ENCODE results near the gene PNRC2. TPM values are rescaled to one million over a fixed set of nuclear protein-coding genes. Genes with fewer than 3 reads are reported as not detected.
A peak's percentile ranks its signal among the peaks of the same experiment; 100 is the strongest.
"Not testable (repeated sequence)": the region's sequence is repeated elsewhere in the genome, so short reads cannot be mapped to it uniquely, and the experiment has no call there.

Gene PNRC2

GRCh38 chr1:24012878-24013277 lies 53.2 kb downstream of the PNRC2 start:
- 88% methylated on average over 8 of the region's 8 CpGs for WGBS
- H3K4ac ChIP-seq (ENCODE audit: low read depth in 1 of 2, low read length in 2 of 2): peak overlapping the region in 1 of 2 experiments; percentile 44

More at GRCh38 chr1:24012878-24013277, 53.2 kb downstream of the PNRC2 start:
- H3K14ac ChIP-seq (ENCODE audit: low read length in 2 of 2); H3K27ac ChIP-seq (ENCODE audit: low read length, poor library complexity, severe bottlenecking); H3K79me1 ChIP-seq (replicated peaks; ENCODE audit: low read length, poor library complexity, severe bottlenecking); H2BK15ac ChIP-seq (ENCODE audit: low read depth, poor library complexity, severe bottlenecking); DNase-seq; H2BK5ac ChIP-seq (ENCODE audit: low read depth, low read length, poor library complexity, severe bottlenecking); H4K91ac ChIP-seq (ENCODE audit: low read length); H3K9ac ChIP-seq (ENCODE audit: low read length); H2BK120ac ChIP-seq (ENCODE audit: low read depth, low read length); H3K4me3 ChIP-seq (ENCODE audit: insufficient read depth in 1 of 2, low read depth in 1 of 2, low read length in 2 of 2); H3K27me3 ChIP-seq (ENCODE audit: control insufficient read depth in 1 of 2, insufficient read depth in 1 of 2, low read length in 2 of 2); H3K9me3 ChIP-seq (ENCODE audit: control insufficient read depth, low read length); H2AK5ac ChIP-seq (ENCODE audit: low read length, severe bottlenecking); H3K36me3 ChIP-seq (ENCODE audit: control insufficient read depth in 1 of 2, insufficient read depth in 2 of 2, low read depth in 1 of 2, low read length in 2 of 2); H2AFZ ChIP-seq (ENCODE audit: low read depth, low read length); H4K8ac ChIP-seq (ENCODE audit: low read length); H3K4me2 ChIP-seq (ENCODE audit: low read length, poor library complexity, severe bottlenecking); H3K23ac ChIP-seq (ENCODE audit: low read length in 2 of 2): not testable (repeated sequence)
- peak overlapping the region in 1 of 2 experiments; percentile 58 for H3K18ac ChIP-seq (ENCODE audit: low read depth in 1 of 2, low read length in 2 of 2)
- H3K4me1 ChIP-seq (ENCODE audit: control insufficient read depth, insufficient read depth, low read depth, low read length): peaks cover 13% of the 10 kb centered on the region
- peak overlapping the region in 1 of 2 experiments; percentile 88 for H2BK12ac ChIP-seq (ENCODE audit: low read length in 2 of 2)

Small RNA genes within 50 kb of the gene (small RNA-seq; reads per million reads assigned to genes)
- gene MIR378F (ENCODE audit: low read depth): not detected

Data from mesenchymal stem cell (in vitro differentiated cells and primary cell).